Jurkat, Clone E6-1 (cell line): ENCODE data around the gene LMCD1.

Experiments
- DNase-seq: peaks from one replicate; pipeline ENCODE4 v3.0.0-alpha.2; 2011; ENCODE audit warnings: low read depth, low spot score
- H3K4me3 ChIP-seq: 2 replicates; pipeline ENCODE4 v1.5.1; 2011; ENCODE audit warnings: mild to moderate bottlenecking, low read length, control low read depth, moderate library complexity

The LMCD1 gene

DNA sequence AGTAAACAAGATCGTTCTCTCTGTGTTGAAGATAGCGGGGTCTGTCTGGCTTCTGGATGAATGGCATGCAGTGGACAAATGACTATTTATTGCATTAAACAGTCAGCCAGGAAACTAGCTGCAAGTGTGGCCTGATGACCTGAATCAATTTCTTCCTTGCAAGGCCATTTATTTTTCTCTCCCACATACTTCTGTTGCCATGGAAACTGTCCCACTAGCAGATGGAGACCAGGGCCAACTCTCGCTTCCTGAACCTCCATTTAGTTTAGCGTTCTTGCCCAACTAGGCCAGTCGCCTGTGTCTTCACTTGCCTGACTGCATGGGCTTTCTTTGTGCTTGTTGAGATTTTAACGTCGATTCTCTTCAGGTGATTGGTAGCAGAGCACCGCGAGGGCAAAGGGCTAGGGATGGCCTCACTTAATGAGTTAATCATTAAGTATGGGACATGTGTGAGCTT lies 27.6 kb downstream of the LMCD1 start:
- no peak for DNase-seq
- no peak overlapping the region for H3K4me3 ChIP-seq

DNA sequence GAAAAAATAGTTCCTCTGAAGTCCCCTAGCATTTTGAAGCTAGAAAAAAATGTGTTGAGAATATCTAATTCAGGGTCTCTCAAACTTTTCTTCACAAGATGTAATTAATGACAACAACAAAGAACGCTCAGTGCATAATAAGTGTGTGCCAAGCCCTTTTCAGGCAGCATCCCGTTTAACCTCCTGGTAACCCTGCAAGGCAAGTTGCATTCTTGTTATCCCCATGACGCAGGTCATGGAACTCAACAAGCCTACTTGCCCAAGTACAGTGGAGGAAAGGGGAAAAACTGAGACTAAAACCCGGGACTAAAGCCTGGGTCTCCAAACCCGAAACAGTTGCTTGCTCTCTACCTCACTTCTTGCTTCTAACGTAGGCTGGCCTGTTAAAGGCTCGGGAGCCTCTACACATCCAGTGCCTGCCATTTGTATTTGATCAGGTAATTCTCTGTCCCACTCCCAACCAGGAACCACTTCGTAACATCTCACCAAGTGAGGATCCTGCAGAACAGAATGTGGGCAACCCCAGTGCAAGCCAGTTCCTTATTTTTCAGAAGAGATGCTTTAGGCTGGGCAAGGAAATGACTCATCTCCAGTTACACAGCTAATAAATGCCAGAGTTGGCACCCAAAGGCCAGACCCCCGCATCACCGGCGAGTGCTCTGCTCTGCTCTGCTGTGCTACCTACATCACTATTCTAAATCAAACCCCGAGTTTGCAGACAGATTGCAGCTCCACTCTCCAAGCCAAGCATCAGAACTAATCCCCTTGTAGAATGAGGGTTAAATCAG lies 28.3 kb downstream of the LMCD1 start:
- H3K4me3 ChIP-seq, result no peak overlapping the region
- no peak for DNase-seq

DNA sequence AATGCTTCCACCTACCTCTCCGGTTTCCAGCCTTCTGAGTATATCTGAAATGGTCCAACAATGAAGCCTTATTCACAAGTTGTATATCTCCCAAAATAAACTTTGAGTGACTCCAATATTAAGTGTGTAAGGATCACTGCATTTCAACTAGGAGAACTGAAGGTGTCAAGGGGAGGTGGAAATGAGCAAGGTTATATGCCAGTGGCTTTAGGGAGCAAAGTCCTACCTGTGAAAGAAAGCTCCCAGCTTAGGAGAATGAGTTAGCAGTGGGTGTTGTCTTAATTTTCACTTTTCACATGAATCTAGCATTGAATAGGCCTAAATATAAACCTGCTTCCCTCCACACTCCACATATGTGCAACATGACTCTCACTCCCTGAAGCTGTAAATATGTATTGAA lies 29.0 kb downstream of the LMCD1 start:
- DNase-seq, result no peak

DNA sequence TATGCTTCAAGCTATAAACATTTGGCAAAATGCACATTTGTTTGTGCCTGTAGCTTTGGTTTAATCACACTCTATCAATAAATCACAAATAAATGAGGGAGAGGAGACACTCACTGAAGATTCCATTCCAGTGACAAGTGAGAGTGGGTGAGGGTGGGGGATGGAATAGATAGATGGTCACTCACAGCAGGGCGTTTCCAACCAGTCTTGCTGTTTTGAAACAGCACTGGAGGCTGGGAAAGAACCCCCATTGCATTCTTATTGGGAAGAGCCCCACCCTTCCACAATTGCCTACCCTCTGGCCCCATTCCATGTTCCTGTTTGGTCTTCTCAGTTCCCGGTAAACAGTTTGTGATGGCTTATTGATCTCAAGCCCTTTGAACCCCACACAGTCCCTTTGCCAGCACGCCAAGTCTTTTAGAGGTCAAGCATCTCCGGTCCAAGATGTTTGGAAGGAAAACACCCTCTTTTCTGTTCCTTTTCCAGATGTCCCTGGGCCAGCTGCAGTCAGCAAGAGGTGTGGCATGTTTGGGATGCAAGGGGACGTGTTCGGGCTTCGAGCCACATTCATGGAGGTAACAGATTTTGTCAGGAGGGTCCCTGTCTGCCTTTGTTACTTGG lies 30.7 kb downstream of the LMCD1 start:
- DNase-seq, result no peak
- H3K4me3 ChIP-seq, result no peak overlapping the region

More for the DNA sequence above, 29.0 kb downstream of the LMCD1 start:
- H3K4me3 ChIP-seq, result no peak overlapping the region

DNA sequence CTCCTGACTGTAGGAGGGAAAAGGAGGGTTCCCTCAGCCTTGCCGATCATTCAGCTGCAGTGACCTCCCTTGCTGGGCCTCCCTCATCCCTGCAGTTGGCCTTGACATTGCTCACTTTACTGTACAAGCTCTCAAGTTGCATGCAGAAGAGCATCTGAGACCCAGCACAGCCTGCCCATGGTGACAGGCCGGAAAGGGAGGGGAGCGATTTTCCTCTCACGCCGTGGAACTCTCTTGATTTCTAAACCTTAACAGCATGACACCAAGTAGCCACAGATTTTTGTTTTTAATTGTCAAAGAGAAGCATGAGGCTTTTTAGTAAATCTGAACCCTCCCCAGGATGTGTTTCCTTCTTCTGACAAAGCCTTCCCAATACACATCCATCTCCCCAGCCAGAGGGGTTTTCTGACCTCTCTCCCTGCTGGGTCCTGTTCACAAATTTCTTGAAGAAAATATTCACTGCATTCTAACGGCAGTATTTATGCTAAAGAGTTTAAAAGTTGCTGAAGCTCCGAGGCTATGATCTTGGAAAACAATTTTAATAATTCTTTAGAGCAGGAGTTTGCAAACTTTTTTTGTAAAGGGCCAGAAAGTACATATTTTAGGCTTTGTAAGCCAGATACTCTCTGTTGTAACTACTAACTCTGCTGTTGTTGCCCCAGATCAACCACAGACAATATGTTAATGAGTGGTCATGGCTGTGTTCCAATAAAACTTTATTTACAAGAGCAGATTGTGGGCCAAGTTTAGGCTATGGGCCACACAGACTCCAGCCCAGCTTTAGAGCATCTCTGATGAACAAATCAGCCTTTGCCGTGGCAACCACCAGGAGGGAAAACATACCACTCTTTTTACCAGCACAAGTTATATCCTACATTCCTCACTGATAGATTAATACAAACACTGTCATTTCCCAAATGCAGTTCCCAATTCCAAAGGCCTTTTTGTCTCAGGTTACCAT lies 34.8 kb downstream of the LMCD1 start:
- DNase-seq, result no peak
- H3K4me3 ChIP-seq, result no peak overlapping the region

DNA sequence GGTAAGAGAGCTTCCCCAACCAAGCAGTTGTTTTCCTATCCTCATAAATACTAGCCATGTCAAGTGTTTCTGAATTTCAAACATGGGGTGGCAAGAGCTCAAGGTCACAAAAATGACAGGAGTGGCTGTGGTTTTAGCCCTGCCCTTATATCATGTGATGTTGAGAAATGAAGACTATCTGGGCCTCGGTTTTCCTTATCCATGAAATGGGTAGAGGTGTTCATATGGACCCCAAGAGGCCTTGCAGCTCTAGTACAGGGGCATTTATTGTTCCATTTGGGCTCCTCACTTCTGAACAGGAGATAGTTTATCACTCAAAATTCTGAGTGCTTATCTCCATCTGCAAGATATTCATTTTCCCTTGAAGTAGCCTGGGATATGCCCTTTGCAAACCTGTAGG lies 35.8 kb downstream of the LMCD1 start:
- no peak overlapping the region for H3K4me3 ChIP-seq
- no peak for DNase-seq

DNA sequence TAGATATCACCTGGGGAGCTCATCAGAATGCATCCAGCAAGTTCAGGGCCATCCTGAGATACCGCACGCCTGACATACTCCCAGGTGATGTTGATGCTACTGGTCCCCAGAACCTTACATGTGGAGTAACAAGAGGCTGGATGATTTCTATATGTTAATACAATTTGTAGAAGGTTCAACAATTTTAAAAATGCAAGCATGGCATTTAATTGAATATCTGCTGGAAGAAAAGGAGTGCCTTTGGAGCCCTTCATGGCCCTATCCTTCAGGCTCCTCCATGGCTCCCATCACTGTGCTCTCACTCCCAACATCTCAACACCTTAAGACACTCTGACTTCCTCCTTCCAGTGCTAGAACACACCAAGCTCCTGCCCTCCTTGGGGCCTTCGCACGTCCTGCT lies 36.6 kb downstream of the LMCD1 start:
- no peak for DNase-seq
- no peak overlapping the region for H3K4me3 ChIP-seq

DNA sequence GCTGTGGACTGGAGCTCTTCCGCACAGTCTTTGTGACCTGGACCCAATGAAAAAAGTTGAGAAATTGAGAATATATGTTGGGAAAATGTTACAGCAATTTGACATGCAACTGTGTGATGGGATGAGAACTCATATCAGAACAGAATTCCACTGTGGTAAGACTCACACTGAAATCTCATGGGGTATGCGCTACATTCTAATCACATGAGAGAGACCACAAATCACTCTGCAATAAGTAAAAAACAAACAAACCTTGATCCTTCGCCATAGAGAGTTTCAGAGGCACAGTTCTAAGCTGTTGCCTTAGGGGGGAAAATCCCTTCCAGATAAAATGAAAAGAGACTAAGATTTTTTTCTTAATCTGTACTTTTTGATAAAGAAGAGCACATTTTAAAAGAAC lies 37.3 kb downstream of the LMCD1 start:
- no peak overlapping the region for H3K4me3 ChIP-seq
- DNase-seq, result no peak

DNA sequence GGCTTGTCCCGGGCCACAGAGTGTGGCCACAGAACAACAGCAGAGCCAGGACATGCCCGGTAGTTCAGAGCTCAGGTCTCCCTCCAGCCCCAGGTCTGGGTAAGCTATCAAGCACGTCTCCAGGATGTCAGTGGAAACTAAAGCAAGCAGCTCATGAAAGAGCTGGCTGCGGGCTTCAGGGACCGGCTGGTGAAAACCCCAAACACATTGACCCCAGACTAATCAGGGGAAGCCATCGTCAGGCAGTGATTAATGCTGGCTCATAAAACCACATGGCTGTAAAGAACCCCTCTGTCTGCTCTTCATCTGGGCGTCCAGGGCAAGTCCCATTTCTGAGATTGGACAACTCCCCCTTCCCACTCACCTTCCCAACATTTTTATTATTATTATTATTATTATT lies 37.8 kb downstream of the LMCD1 start:
- H3K4me3 ChIP-seq, result no peak overlapping the region
- no peak for DNase-seq

DNA sequence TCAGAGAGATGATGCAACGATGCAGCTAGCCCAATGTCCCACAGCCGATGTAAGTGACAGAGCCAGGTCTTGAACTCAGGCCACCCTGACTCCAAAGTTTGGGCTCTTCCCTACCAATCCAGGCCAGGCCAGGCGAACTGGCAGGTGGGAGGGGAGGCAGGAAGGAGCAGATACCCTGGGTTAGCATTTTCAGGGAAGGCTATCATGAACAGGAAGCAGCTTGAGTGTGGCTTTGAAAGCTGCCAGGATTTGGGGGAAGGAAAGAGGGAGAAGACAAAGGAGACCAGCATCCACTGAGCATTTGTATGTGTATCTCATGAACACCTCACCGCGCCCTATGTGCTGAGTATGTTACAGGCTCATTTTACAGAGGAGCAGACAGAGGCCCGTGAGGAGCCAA lies 38.8 kb downstream of the LMCD1 start:
- H3K4me3 ChIP-seq, result no peak overlapping the region
- no peak for DNase-seq

DNA sequence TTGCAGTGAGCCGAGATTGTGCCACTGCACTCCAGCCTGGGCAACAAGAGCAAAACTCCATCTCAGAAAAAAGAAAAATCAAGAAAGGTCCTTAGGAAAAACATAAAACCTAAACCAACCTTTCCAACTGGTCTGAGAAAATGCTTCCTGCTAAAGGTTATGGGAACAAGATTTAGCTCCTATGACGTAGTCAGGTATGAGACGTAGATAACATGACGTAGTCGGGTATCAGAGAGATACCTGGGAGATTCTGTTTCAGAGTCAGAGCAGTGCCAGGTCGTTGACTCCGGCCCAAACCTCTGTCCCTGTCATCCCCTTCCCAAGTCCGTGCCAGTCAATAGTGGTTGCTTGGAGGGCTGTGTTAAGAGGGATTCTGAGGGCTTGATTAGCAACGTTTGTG lies 39.9 kb downstream of the LMCD1 start:
- DNase-seq, result no peak
- no peak overlapping the region for H3K4me3 ChIP-seq

DNA sequence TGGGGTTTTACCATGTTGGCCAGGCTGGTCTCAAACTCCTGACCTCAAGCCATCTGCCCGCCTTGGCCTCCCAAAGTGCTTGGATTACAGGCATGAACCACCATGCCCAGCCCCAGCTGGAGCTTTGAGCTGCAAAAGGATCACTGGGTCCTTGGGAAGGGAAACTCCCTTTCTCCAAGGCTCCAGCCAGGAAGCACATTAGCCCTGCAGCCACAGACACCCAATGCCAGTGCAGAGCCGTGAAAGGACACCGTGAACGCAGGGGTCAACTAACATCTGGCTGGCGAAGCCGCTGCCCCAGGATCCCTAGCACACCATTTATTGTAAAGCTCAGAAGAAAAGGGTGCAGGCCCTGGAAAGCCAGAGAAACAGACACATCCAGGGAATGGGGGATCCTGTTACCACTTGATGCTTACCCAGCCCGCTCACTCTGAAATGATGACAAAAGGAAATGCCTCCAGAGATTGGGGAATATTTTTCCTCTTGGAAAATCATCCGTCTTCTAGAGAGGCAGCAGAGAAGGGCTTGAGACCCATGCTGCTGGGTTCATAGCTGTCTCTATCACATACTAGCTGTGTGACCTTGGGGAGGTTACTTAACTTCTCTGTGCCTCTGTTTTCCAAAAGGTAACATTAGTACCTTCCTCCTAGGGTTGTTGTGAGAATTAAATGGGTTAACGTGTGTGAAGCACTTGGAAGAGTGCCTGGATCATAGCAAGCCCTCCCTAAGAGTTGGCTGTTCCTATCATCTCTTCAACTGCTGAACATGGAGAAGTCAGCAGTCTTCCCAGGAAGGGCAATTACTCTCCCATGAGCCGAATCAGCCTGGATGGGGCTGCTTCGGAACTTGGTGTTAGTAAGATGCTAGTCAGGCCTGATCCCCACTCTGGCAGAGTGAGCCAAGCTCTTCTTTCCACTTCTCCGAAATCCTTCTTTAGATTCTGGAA lies 40.8 kb downstream of the LMCD1 start:
- H3K4me3 ChIP-seq, result no peak overlapping the region
- DNase-seq, result no peak

DNA sequence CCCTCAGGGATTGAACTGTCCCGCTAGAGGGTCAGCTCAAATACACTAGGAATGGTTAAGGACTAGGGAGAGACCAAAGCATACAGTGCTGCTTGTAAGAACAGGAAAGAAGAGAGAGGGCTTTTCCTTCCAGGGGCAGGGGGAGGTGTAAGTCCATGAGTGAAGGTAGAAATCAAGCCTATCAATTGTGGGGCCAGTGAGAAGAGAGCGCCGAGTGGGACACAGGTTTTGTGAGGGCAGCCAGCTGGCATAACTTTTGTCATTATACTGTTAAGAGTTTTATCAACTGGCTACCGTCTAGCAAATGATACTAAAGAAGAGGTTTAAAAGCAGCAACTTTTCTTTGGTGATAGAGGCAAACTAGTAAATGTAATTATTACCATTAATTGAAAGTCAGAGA lies 45.0 kb downstream of the LMCD1 start:
- H3K4me3 ChIP-seq, result no peak overlapping the region
- no peak for DNase-seq

DNA sequence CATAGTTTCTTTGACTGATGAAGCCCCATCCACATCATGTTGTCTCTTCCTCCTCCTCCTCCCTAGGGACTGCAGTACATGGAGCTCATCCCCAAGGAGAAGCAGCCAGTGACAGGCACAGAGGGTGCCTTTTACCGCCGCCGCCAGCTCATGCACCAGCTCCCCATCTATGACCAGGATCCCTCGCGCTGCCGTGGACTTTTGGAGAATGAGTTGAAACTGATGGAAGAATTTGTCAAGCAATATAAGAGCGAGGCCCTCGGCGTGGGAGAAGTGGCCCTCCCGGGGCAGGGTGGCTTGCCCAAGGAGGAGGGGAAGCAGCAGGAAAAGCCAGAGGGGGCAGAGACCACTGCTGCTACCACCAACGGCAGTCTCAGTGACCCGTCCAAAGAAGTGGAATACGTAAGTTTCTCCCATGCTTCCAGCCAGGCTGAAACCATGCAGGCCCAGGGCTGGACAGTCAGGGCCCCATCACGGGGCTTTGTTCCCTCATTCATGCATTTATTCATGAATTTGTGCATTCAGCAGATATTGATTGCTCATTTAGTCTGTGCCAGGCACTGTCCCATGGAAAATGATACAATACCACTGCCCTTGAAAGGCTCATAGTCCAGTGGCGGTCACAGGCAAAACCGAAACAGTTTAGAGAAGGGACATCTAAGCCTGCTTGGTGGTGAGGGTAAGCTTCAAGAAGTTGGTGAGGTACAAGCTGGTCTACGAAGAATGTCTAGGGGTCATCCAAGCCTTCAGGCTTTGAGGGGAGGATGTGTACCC lies 47.1 kb downstream of the LMCD1 start:
- no peak for DNase-seq

DNA sequence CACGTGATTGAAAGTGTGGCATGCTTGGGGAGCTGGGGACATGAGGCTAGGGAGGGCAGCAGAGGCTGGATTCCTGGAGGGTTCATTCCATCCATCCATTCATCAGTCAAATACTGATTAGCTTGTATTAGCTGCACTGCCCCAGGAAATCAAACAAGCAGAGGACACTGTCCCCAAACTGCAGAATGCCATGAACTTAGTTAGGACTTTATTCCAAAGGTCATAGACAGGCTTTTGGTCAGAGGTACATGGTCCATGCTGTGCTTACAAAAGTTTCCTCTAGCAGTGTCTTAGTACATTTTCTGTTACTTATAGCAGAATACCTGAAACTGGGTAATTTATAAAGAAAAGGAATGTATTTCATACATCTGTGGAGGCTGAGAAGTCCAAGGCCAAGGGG lies 47.7 kb downstream of the LMCD1 start:
- no peak overlapping the region for H3K4me3 ChIP-seq
- no peak for DNase-seq

More for the DNA sequence above, 47.1 kb downstream of the LMCD1 start:
- no peak overlapping the region for H3K4me3 ChIP-seq

DNA sequence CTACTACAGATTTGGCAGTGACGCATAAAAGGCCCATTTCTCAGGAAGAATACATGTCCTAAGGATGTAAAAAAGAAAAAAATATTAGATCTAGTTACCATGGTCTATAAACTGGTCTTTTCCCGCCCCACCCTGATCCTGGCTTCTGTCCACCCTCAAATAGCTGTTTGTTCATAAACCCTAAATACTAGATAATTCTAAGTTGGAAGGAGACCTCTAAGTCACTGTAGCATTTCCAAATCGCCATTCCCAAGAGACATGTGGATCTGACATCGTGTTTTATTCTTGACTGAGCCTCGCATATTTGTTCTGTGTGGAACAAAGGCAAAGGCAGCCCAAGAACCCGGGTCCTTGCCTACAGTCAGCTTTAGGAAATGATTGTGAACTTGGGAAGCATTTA lies 49.0 kb downstream of the LMCD1 start:
- DNase-seq, result no peak
- no peak overlapping the region for H3K4me3 ChIP-seq

DNA sequence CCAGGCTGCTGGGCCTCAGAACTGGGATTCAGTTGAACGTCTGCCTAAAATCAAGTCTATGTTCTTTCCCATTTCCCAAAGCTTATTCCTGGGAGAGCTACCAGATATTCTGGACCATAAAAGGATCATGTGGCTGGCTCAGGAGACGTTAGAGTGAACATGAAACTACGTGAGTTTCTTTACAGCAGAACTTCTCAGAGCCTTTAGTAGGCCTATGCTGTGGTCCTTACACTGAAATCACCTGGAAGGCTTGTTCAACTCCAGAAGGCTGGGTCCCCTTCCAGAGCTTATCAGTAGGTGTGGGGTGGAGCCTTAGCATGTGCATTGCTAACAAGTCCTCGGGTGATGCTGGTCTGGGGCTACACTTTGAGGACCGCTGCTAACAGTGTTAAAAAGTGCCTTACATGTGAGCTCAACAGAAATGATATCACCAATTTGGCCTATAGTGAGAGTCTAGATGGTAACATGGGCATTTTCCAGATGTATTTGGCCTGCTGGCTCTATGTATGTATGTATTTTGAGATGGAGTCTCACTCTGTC lies 50.7 kb downstream of the LMCD1 start:
- no peak for DNase-seq
- no peak overlapping the region for H3K4me3 ChIP-seq

DNA sequence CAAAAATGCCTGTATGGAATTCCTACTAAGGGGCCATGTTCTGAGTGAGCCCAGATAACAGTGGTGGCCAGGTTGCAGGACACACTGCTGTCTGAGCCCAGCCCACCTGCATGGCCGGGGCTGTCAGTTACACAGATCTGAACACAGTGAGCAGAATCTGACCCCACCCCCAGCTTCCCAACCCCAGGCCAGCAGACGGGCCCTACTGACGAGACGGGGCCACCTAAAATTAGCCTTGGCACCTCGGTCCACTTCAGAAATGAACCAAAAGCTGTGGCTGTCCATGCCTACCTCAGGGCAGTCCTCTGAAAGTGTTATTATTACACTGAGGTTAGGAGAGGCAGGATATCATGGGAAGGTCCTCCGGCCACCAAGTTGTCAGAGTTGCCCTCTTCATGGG lies 51.8 kb downstream of the LMCD1 start:
- H3K4me3 ChIP-seq, result no peak overlapping the region
- no peak for DNase-seq
